IMR-90 (cell line): Measurements from ENCODE around the gene PIAS1. TPM values are rescaled to one million over a fixed set of nuclear protein-coding genes. Genes with fewer than 3 reads are reported as not detected.

ENCODE experiments used
- ATAC-seq: fragments of 200-7000 bp; cut with Tn5 transposase; 2 replicates; pipeline ENCODE4 v1.9.1; 2020; ENCODE audit warnings: low read depth, mild to moderate bottlenecking, moderate library complexity
- BruUV-seq: library from RNA; stranded (reverse); fragments of 400-500 nt; replicated peaks from 2 replicates; lab custom pipeline; 2021; lab: Mats Ljungman, UMichigan
- CTCF ChIA-PET: fragments of 300-600 bp; formaldehyde crosslinking; extraction: SDS; loops from one replicate; lab custom pipeline; 2021; ENCODE audit warnings: antibody characterized with exemption; lab: Yijun Ruan, JAX
- POLR2A ChIA-PET: fragments of 300-600 bp; sonication (Branson Sonifier 250); formaldehyde crosslinking; loops from one replicate; lab custom pipeline; 2022; ENCODE audit warnings: antibody characterized with exemption; ENCODE audit not compliant: unreplicated experiment; lab: Charles Lee
- DNase-seq: peaks from one replicate; pipeline ENCODE4 v3.0.0; 2013
- H2AFZ ChIP-seq: replicated peaks from 2 replicates; pipeline ENCODE3; 2013; ENCODE audit warnings: low read length, mild to moderate bottlenecking; ENCODE audit not compliant: poor library complexity
- H2AK5ac ChIP-seq: 2 replicates; pipeline ENCODE4 v1.6.1; 2013; ENCODE audit warnings: low read depth, low read length, inconsistent platforms
- H2AK9ac ChIP-seq: replicated peaks from 2 replicates; pipeline ENCODE3; 2013; ENCODE audit warnings: mild to moderate bottlenecking, low read depth, low read length, moderate library complexity; ENCODE audit not compliant: poor library complexity
- H2BK120ac ChIP-seq: 2 replicates; pipeline ENCODE4 v1.6.1; 2013; ENCODE audit warnings: low read depth, low read length, inconsistent platforms
- H2BK15ac ChIP-seq: 3 replicates; pipeline ENCODE4 v1.6.1; 2013; ENCODE audit warnings: low read depth, low read length, inconsistent platforms
- H2BK20ac ChIP-seq: 2 replicates; pipeline ENCODE4 v1.6.1; 2013; ENCODE audit warnings: low read depth, mild to moderate bottlenecking, inconsistent platforms, low read length, moderate library complexity
- H2BK5ac ChIP-seq: 2 replicates; pipeline ENCODE4 v1.6.1; 2013; ENCODE audit warnings: mild to moderate bottlenecking, low read depth, low read length, inconsistent platforms; ENCODE audit not compliant: poor library complexity, severe bottlenecking
- H3K14ac ChIP-seq: replicated peaks from 2 replicates; pipeline ENCODE4 v1.6.1; 2013; ENCODE audit warnings: low read depth, low read length, inconsistent platforms
- H3K18ac ChIP-seq: 2 replicates; pipeline ENCODE4 v1.6.1; 2013; ENCODE audit warnings: low read depth, low read length, control low read depth
- H3K23ac ChIP-seq: 2 replicates; pipeline ENCODE4 v1.6.1; 2013; ENCODE audit warnings: low read depth, low read length, inconsistent platforms
- H3K27ac ChIP-seq: 2 replicates; pipeline ENCODE4 v1.5.1; 2013; ENCODE audit warnings: mild to moderate bottlenecking, control low read depth, low read length; ENCODE audit not compliant: insufficient read depth
- H3K27me3 ChIP-seq: 2 replicates; pipeline ENCODE4 v1.6.1; 2013; ENCODE audit warnings: low read length; ENCODE audit not compliant: control insufficient read depth, insufficient read depth
- H3K36me3 ChIP-seq: 2 replicates; pipeline ENCODE4 v1.6.1; 2013; ENCODE audit warnings: low read length, mixed read lengths; ENCODE audit not compliant: control insufficient read depth, insufficient read depth
- H3K4ac ChIP-seq: 2 replicates; pipeline ENCODE4 v1.6.1; 2013; ENCODE audit warnings: low read depth, low read length, inconsistent platforms
- H3K4me1 ChIP-seq: 2 replicates; pipeline ENCODE4 v1.6.1; 2013; ENCODE audit warnings: low read length, mixed read lengths; ENCODE audit not compliant: control insufficient read depth, insufficient read depth
- H3K4me2 ChIP-seq: 2 replicates; pipeline ENCODE4 v1.6.1; 2013; ENCODE audit warnings: low read depth, mild to moderate bottlenecking, control low read depth, low read length, moderate library complexity
- H3K4me3 ChIP-seq: 2 replicates; pipeline ENCODE4 v1.5.1; 2013; ENCODE audit warnings: low read depth, mild to moderate bottlenecking, control low read depth, low read length, moderate library complexity; ENCODE audit not compliant: insufficient read depth
- H3K56ac ChIP-seq: 2 replicates; pipeline ENCODE4 v1.6.1; 2013; ENCODE audit warnings: low read length, inconsistent platforms; ENCODE audit not compliant: insufficient read depth; ENCODE audit errors: extremely low read depth
- H3K79me1 ChIP-seq, 2 experiments: 2 replicates each; pipeline ENCODE4 v1.6.1; 2013; ENCODE audit warnings: low read length in 2 of 2, inconsistent platforms in 1 of 2, low read depth in 1 of 2
- H3K9ac ChIP-seq: 2 replicates; pipeline ENCODE4 v1.6.1; 2013; ENCODE audit warnings: low read depth, low read length, control low read depth
- H3K9me1 ChIP-seq: 2 replicates; pipeline ENCODE4 v1.6.1; 2013; ENCODE audit warnings: low read length, inconsistent platforms; ENCODE audit not compliant: insufficient read depth
- H3K9me3 ChIP-seq: 2 replicates; pipeline ENCODE4 v1.6.1; 2013; ENCODE audit warnings: low read length; ENCODE audit not compliant: control insufficient read depth, insufficient read depth
- H4K20me1 ChIP-seq: 2 replicates; pipeline ENCODE4 v1.6.1; 2013; ENCODE audit warnings: low read length, inconsistent platforms; ENCODE audit not compliant: insufficient read depth
- H4K5ac ChIP-seq: 2 replicates; pipeline ENCODE4 v1.6.1; 2013; ENCODE audit warnings: mild to moderate bottlenecking, low read depth, low read length, control low read depth
- H4K8ac ChIP-seq, 2 experiments: 2 replicates each; pipeline ENCODE4 v1.6.1; 2013; ENCODE audit warnings: low read depth in 2 of 2, low read length in 2 of 2, control low read depth in 1 of 2, inconsistent platforms in 1 of 2
- H4K91ac ChIP-seq: 2 replicates; pipeline ENCODE4 v1.6.1; 2013; ENCODE audit warnings: low read depth, low read length, inconsistent platforms; ENCODE audit not compliant: insufficient read depth
- BHLHE40 ChIP-seq: fragments of 150-350 bp; IDR thresholded peaks from 2 replicates; pipeline ENCODE4 v1.6.1; 2016; ENCODE audit warnings: mild to moderate bottlenecking, low read depth, low read length
- CEBPB ChIP-seq: IDR thresholded peaks from 2 replicates; pipeline ENCODE4 v1.6.1; 2012; ENCODE audit warnings: low read depth, low read length, improper control_type of control experiment
- CHD1 ChIP-seq: IDR thresholded peaks from 2 replicates; pipeline ENCODE4 v1.6.1; 2012; ENCODE audit warnings: low read depth, low read length, improper control_type of control experiment
- CTCF ChIP-seq: conservative IDR thresholded peaks from 2 replicates; pipeline ENCODE4 v1.5.1; 2012; ENCODE audit warnings: mild to moderate bottlenecking, low read depth, low read length, improper control_type of control experiment
- FOS ChIP-seq: fragments of 150-350 bp; IDR thresholded peaks from 2 replicates; pipeline ENCODE4 v1.6.1; 2016; ENCODE audit warnings: low read depth, low read length
- MAFK ChIP-seq: IDR thresholded peaks from 2 replicates; pipeline ENCODE4 v1.6.1; 2012; ENCODE audit warnings: low read depth, low read length, improper control_type of control experiment
- MAZ ChIP-seq: IDR thresholded peaks from 2 replicates; pipeline ENCODE4 v1.6.1; 2012; ENCODE audit warnings: low read depth, mild to moderate bottlenecking, low read length, improper control_type of control experiment, moderate library complexity, borderline replicate concordance
- MXI1 ChIP-seq: IDR thresholded peaks from 2 replicates; pipeline ENCODE4 v1.6.1; 2012; ENCODE audit warnings: low read depth, mild to moderate bottlenecking, low read length, moderate library complexity, borderline replicate concordance
- NFE2L2 ChIP-seq: fragments of 150-350 bp; IDR thresholded peaks from 2 replicates; pipeline ENCODE4 v1.6.1; 2016; ENCODE audit warnings: low read depth, mild to moderate bottlenecking, low read length
- POLR2A ChIP-seq: IDR thresholded peaks from 2 replicates; pipeline ENCODE4 v1.6.1; 2012; ENCODE audit warnings: mild to moderate bottlenecking, low read depth, low read length
- RCOR1 ChIP-seq: IDR thresholded peaks from 2 replicates; pipeline ENCODE4 v1.6.1; 2012; ENCODE audit warnings: mild to moderate bottlenecking, low read length, improper control_type of control experiment; ENCODE audit not compliant: insufficient replicate concordance
- RFX5 ChIP-seq: IDR thresholded peaks from 2 replicates; pipeline ENCODE4 v1.8.0; 2012; ENCODE audit warnings: low read depth, mild to moderate bottlenecking, low read length, moderate library complexity
- SMC3 ChIP-seq: fragments of 150-350 bp; IDR thresholded peaks from 2 replicates; pipeline ENCODE4 v1.6.1; 2016; ENCODE audit warnings: low read depth, mild to moderate bottlenecking, antibody characterized with exemption, low read length, moderate library complexity
- WGBS, 2 experiments: methylation state at CpG; one replicate each; pipeline versions ENCODE4 v1.1.5 to v1.1.7; 2013; ENCODE audit warnings: missing lambda C conversion rate in 2 of 2; ENCODE audit not compliant: insufficient read length in 1 of 2; ENCODE audit errors: extremely low coverage in 2 of 2; 5-methylcytosine and 5-hydroxymethylcytosine counted together
- dilution Hi-C: fragments of 300-500 bp; cut with HindIII; formaldehyde crosslinking; loops from one replicate; pipeline ENCODE4 v1.14.3; 2018; ENCODE audit warnings: low sequenced_read_pairs; ENCODE audit not compliant: unreplicated experiment
- in situ Hi-C: fragments of 300-500 bp; cut with MboI; formaldehyde crosslinking; loops from 3 replicates; pipeline ENCODE4 v1.14.3; 2019; ENCODE audit warnings: low sequenced_read_pairs, inconsistent platforms, mixed read lengths
- intact Hi-C: fragments of 100-400 bp; cut with micrococcal nuclease; formaldehyde crosslinking; loops from 2 replicates; pipeline ENCODE4 v1.10.0; 2022
- polyA plus RNA-seq, 3 experiments: library from polyadenylated mRNA; depleted of rRNA; stranded (reverse); fragments of >200 nt; gene quantifications; 2 replicates each; pipeline ENCODE4 v1.2.3, GENCODE V29; 2012; ENCODE audit warnings: low replicate concordance in 1 of 3
- total RNA-seq: library from RNA; depleted of rRNA; stranded (reverse); fragments of >200 nt; gene quantifications from 2 replicates; pipeline ENCODE4 v1.2.3, GENCODE V29; 2012
- TF ChIP-seq, protein P1 (sequence below): fragments of 150-350 bp; IDR thresholded peaks from 2 replicates; pipeline ENCODE4 v1.6.1; 2016; ENCODE audit warnings: low read depth, mild to moderate bottlenecking, low read length, moderate library complexity, borderline replicate concordance
- TF ChIP-seq, protein P2 (sequence below): fragments of 150-350 bp; IDR thresholded peaks from 2 replicates; pipeline ENCODE4 v1.6.1; 2017; ENCODE audit warnings: mild to moderate bottlenecking, antibody characterized with exemption, low read length, low read depth

PIAS1 gene
- total and polyA plus RNA-seq, 2 of the 4 experiments (the other 2 are of a cell fraction): 20.0 to 63.6 TPM

DNA sequence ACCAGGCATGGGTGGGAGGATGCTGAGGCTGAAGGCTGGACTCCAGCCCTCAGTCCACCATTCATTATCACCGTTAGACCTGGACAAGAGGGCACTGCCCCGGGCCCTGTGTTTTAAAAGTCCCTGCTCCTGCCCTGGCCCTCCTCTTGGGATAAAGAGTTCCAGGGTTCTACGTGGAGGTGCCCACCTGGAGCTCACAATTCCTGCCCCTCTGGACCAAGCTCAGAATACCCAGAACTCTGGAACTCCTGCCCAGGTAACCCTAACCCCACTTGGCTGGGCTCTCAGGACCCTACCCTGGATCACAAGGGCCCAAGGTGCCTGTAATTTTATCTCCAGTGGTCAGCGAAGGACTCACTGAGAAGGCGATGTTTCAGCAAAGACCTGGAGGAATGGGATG is 149.8 kb downstream of the PIAS1 start:
- Histone ChIP-seq H2BK120ac (no peak overlapping the region), H2AK9ac (no peak overlapping the region), H3K27me3 (no peaks in the 10 kb centered on the region), H3K36me3 (0 out of 2 replicates have a peak, but pooled peaks cover 2% of the 10 kb centered on the region), H4K91ac (no peak overlapping the region), H4K8ac (no peak overlapping the region), H3K27ac (no peak overlapping the region), H3K9me1 (no peaks in the 10 kb centered on the region; the same call in 1 of the 2 replicates), H3K14ac (no peak overlapping the region), H3K18ac (no peak overlapping the region), H3K79me1 (peaks cover 4 to 14% of the 10 kb centered on the region in 2 experiments; a peak in 2 of 4 replicates), H2BK5ac (no peak overlapping the region), H2BK20ac (no peak overlapping the region), H3K9me3 (no peaks in the 10 kb centered on the region), H3K4me3 (no peak overlapping the region), H3K4ac (no peak overlapping the region), H2AK5ac (no peak overlapping the region), H2AFZ (no peak overlapping the region), H3K4me2 (no peak overlapping the region), H3K23ac (no peak overlapping the region), H3K4me1 (peaks cover 3% of the 10 kb centered on the region; the same call in 1 of the 2 replicates), H4K5ac (no peak overlapping the region), H2BK15ac (no peak overlapping the region), H3K56ac (no peak overlapping the region), H3K9ac (no peak overlapping the region), H4K20me1 (no peaks in the 10 kb centered on the region)
- DNase-seq: no peak
- TF ChIP-seq, protein P1, sequence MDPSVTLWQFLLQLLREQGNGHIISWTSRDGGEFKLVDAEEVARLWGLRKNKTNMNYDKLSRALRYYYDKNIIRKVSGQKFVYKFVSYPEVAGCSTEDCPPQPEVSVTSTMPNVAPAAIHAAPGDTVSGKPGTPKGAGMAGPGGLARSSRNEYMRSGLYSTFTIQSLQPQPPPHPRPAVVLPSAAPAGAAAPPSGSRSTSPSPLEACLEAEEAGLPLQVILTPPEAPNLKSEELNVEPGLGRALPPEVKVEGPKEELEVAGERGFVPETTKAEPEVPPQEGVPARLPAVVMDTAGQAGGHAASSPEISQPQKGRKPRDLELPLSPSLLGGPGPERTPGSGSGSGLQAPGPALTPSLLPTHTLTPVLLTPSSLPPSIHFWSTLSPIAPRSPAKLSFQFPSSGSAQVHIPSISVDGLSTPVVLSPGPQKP: no peak
- no peak for TF ChIP-seq RCOR1
- no peak for TF ChIP-seq MAFK
- no peak for TF ChIP-seq CTCF
- no peak for TF ChIP-seq FOS
- no peak for TF ChIP-seq RFX5
- TF ChIP-seq, protein P2, sequence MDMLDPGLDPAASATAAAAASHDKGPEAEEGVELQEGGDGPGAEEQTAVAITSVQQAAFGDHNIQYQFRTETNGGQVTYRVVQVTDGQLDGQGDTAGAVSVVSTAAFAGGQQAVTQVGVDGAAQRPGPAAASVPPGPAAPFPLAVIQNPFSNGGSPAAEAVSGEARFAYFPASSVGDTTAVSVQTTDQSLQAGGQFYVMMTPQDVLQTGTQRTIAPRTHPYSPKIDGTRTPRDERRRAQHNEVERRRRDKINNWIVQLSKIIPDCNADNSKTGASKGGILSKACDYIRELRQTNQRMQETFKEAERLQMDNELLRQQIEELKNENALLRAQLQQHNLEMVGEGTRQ: no peak
- TF ChIP-seq NFE2L2: no peak
- no peak for TF ChIP-seq POLR2A
- no peak for TF ChIP-seq BHLHE40
- TF ChIP-seq MXI1: no peak
- TF ChIP-seq MAZ: no peak
- no peak for TF ChIP-seq CHD1
- TF ChIP-seq CEBPB: no peak
- TF ChIP-seq SMC3: no peak
- dilution Hi-C loops (no loop called here), in situ Hi-C loops (no loop called here), intact Hi-C loops (no loop called here)
- no TSS peak for BruUV-seq
- ChIA-PET POLR2A (no interaction called here), CTCF (no interaction called here)
- WGBS, 2 experiments: 100% methylated on average over 1 of the region's 5 CpGs; no CpG with 5 or more reads in 1 of the 2 experiments
- no peak for ATAC-seq
